Uterus (tissue), 2 donors: ENCODE measurements around the gene ANKH.

Source experiments
- POLR2A ChIP-seq, 2 donors: fragments of 450-650 bp; IDR thresholded peaks; one replicate each; pipeline ENCODE4 v1.6.1; 2016; ENCODE audit warnings: antibody characterized with exemption in 2 of 2, mild to moderate bottlenecking in 1 of 2, moderate library complexity in 1 of 2
- TF ChIP-seq, protein P1 (sequence below), 4 experiments: fragments of 200-600 bp in 2 of 4; fragments of 450-650 bp in 2 of 4; sonication (generic) in 2 of 4; IDR thresholded peaks; one replicate each; pipeline ENCODE4 v1.5.1; 2016 to 2019; ENCODE audit warnings: antibody characterized with exemption in 4 of 4, mild to moderate bottlenecking in 2 of 4, moderate library complexity in 1 of 4

DNA sequence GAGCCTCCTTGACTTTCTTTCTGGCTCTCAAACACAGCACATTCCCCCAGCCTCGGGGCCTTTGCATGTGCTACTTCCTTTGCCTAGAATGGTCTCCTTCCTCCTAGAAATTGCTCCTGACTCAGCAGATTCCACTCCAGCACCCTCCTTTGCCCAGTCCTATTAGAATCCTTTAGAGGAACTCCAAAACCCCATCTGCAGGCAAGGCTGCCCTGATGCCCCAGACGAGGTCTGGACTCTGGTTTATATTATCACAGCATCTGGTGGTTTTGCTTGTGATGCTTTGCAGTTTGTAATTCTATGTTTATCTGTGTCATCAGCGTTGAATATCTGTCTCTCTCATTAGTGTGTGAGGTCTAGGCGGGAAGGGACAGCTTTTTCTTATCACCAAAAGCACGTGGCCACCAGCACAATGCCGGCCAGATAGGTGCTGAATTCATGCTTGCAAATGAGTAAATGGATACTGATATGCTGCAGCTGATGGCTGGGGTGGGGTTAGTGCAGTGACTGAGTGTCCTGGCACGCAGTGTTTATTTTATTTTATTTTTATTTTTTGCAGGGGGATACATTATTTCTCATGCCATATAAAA is 30.0 kb upstream of the ANKH start:
- TF ChIP-seq, protein P1, sequence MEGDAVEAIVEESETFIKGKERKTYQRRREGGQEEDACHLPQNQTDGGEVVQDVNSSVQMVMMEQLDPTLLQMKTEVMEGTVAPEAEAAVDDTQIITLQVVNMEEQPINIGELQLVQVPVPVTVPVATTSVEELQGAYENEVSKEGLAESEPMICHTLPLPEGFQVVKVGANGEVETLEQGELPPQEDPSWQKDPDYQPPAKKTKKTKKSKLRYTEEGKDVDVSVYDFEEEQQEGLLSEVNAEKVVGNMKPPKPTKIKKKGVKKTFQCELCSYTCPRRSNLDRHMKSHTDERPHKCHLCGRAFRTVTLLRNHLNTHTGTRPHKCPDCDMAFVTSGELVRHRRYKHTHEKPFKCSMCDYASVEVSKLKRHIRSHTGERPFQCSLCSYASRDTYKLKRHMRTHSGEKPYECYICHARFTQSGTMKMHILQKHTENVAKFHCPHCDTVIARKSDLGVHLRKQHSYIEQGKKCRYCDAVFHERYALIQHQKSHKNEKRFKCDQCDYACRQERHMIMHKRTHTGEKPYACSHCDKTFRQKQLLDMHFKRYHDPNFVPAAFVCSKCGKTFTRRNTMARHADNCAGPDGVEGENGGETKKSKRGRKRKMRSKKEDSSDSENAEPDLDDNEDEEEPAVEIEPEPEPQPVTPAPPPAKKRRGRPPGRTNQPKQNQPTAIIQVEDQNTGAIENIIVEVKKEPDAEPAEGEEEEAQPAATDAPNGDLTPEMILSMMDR (IDR thresholded peaks at IDR 0.05): no peak
- no peak for TF ChIP-seq POLR2A (IDR thresholded peaks at IDR 0.05)
